K562 (cell line): ENCODE measurements around the gene NRCAM. TPM values are rescaled to one million over a fixed set of nuclear protein-coding genes. Genes with fewer than 3 reads are reported as not detected.

ENCODE experiments used
- ATAC-seq: fragments of 200-7000 bp; cut with Tn5 transposase; 3 replicates; pipeline ENCODE4 v1.9.1; 2020; ENCODE audit warnings: moderate library complexity
- BruUV-seq: library from RNA; stranded (reverse); fragments of 400-500 nt; replicated peaks from 2 replicates; lab custom pipeline; 2021; lab: Mats Ljungman, UMichigan
- CTCF ChIA-PET: fragments of 300-600 bp; formaldehyde crosslinking; extraction: SDS; loops from one replicate; lab custom pipeline; 2021; ENCODE audit warnings: low intra/inter-chr PET ratio; lab: Yijun Ruan, JAX
- POLR2A ChIA-PET: fragments of 300-600, 350-650 bp; sonication (Branson Sonifier 250); formaldehyde crosslinking; extraction: SDS; loops from one replicate; lab custom pipeline; 2021; ENCODE audit warnings: antibody characterized with exemption, inconsistent platforms; lab: Yijun Ruan, JAX
- DNase-seq, 4 experiments: peaks; one replicate each; pipeline versions ENCODE4 v3.0.0 to v3.0.0-alpha.2; 2011 to 2018; ENCODE audit warnings: low spot score in 3 of 4, mixed read lengths in 3 of 4; ENCODE audit errors: extremely low read depth in 1 of 4
- FAIRE-seq: peaks from 2 replicates; lab custom pipeline; 2011; peaks lifted over from hg19 to GRCh38; lab: Jason Lieb, UNC
- H2AFZ ChIP-seq: 2 replicates; pipeline ENCODE4 v1.6.0; 2011; ENCODE audit warnings: low read depth, low read length, control low read depth, inconsistent platforms
- H3K27ac ChIP-seq: fragments of 200-600 bp; 3 replicates; pipeline ENCODE4 v1.8.0; 2011; ENCODE audit warnings: low read depth, mild to moderate bottlenecking, control low read depth, inconsistent platforms, low read length, moderate library complexity, mixed read lengths; ENCODE audit errors: extremely low read depth
- H3K27me3 ChIP-seq, 2 experiments: fragments of 300-600 bp in 1 of 2; 2 replicates in 1 of 2; 3 replicates in 1 of 2; pipeline versions ENCODE4 v1.6.0 to v1.8.0; 2011; ENCODE audit warnings: inconsistent platforms in 2 of 2, low read length in 2 of 2, mild to moderate bottlenecking in 1 of 2, mixed read lengths in 1 of 2, moderate library complexity in 1 of 2; ENCODE audit not compliant: control insufficient read depth in 2 of 2, insufficient read depth in 2 of 2
- H3K36me3 ChIP-seq: fragments of 300-600 bp; 3 replicates; pipeline ENCODE4 v1.8.0; 2011; ENCODE audit warnings: mild to moderate bottlenecking, low read length, inconsistent platforms; ENCODE audit not compliant: control insufficient read depth, insufficient read depth
- H3K4me1 ChIP-seq, 2 experiments: fragments of 200-600 bp in 1 of 2; replicated peaks in 1 of 2; 2 replicates in 1 of 2; 3 replicates in 1 of 2; pipeline versions ENCODE4 v1.5.1 to v1.8.0; 2011; ENCODE audit warnings: inconsistent platforms in 2 of 2, low read length in 2 of 2, mild to moderate bottlenecking in 1 of 2, mixed read lengths in 1 of 2, moderate library complexity in 1 of 2; ENCODE audit not compliant: control insufficient read depth in 2 of 2, insufficient read depth in 2 of 2
- H3K4me2 ChIP-seq: 2 replicates; pipeline ENCODE4 v1.6.1; 2011; ENCODE audit warnings: low read length, control low read depth, inconsistent platforms, mixed read lengths; ENCODE audit not compliant: insufficient read depth
- H3K4me3 ChIP-seq: fragments of 200-600 bp; sonication (generic), shearing (Covaris generic); 2 replicates; pipeline ENCODE4 v1.5.1; 2016; ENCODE audit warnings: control low read depth, inconsistent platforms
- H3K79me2 ChIP-seq: fragments of 200-600 bp; 3 replicates; pipeline ENCODE4 v1.8.0; 2011; ENCODE audit warnings: low read length, inconsistent platforms; ENCODE audit not compliant: control insufficient read depth, insufficient read depth
- H3K9ac ChIP-seq, 2 experiments: 2 replicates each; pipeline versions ENCODE4 v1.6.0 to v1.6.1; 2011; ENCODE audit warnings: low read depth in 2 of 2, low read length in 2 of 2, control low read depth in 1 of 2, inconsistent platforms in 1 of 2, mild to moderate bottlenecking in 1 of 2, mixed read lengths in 1 of 2; ENCODE audit not compliant: insufficient read depth in 1 of 2
- H3K9me1 ChIP-seq: one replicate; pipeline ENCODE4 v1.6.0; 2011; ENCODE audit warnings: inconsistent platforms, mild to moderate bottlenecking, low read length, moderate library complexity; ENCODE audit not compliant: control insufficient read depth, insufficient read depth
- H3K9me3 ChIP-seq: replicated peaks from 2 replicates; pipeline ENCODE4 v1.5.1; 2011; ENCODE audit warnings: low read depth, low read length, inconsistent platforms; ENCODE audit not compliant: control insufficient read depth, insufficient read depth
- H4K20me1 ChIP-seq: replicated peaks from 2 replicates; pipeline ENCODE4 v1.6.1; 2011; ENCODE audit warnings: low read length, inconsistent platforms, mixed read lengths; ENCODE audit not compliant: control insufficient read depth, insufficient read depth
- IRF1 ChIP-seq: sonication (generic); formaldehyde crosslinking; IDR thresholded peaks from 2 replicates; pipeline ENCODE4 v1.8.0; 2022; ENCODE audit warnings: missing genetic modification reagents, mild to moderate bottlenecking, borderline replicate concordance
- KDM5B ChIP-seq: fragments of 200-600 bp; sonication (generic); IDR thresholded peaks from 2 replicates; pipeline ENCODE4 v1.6.1; 2012; ENCODE audit warnings: low read depth, mild to moderate bottlenecking, moderate library complexity, low read length, control low read depth, inconsistent platforms; ENCODE audit not compliant: insufficient replicate concordance
- NKRF ChIP-seq: fragments of 450-650 bp; IDR thresholded peaks from 2 replicates; pipeline ENCODE4 v1.6.1; 2016; ENCODE audit warnings: borderline replicate concordance
- PHF21A ChIP-seq: fragments of 450-650 bp; IDR thresholded peaks from 2 replicates; pipeline ENCODE4 v1.6.1; 2017; ENCODE audit warnings: low read depth, borderline replicate concordance
- RBM17 ChIP-seq: fragments of 200-400 bp; formaldehyde crosslinking; IDR thresholded peaks from 2 replicates; pipeline ENCODE4 v1.6.1; 2017; ENCODE audit warnings: low read depth, mild to moderate bottlenecking, low read length, borderline replicate concordance
- TAF15 ChIP-seq: fragments of 200-400 bp; formaldehyde crosslinking; IDR thresholded peaks from 2 replicates; pipeline ENCODE4 v1.6.1; 2017; ENCODE audit warnings: mild to moderate bottlenecking, low read depth, low read length, moderate library complexity
- TCF15 ChIP-seq: fragments of 250-450 bp; sonication (Bioruptor Pico); IDR thresholded peaks from 2 replicates; pipeline ENCODE4 v1.8.0; 2022; ENCODE audit warnings: moderate library complexity, mild to moderate bottlenecking, inconsistent platforms
- WGBS: fragments of 100-300 bp; shearing (Covaris generic); methylation state at CpG from one replicate; pipeline ENCODE4 v1.1.6; 2016; ENCODE audit warnings: low coverage, mixed read lengths; ENCODE audit not compliant: insufficient coverage; ENCODE audit errors: missing lambda C conversion rate; 5-methylcytosine and 5-hydroxymethylcytosine counted together
- in situ Hi-C: fragments of 300-500 bp; cut with MboI; formaldehyde crosslinking; loops from 4 replicates; pipeline ENCODE4 v1.15.0; 2018; ENCODE audit warnings: inconsistent platforms, mixed read lengths
- intact Hi-C: fragments of 100-400 bp; cut with micrococcal nuclease; formaldehyde crosslinking; loops from 2 replicates; pipeline ENCODE4 v1.14.2; 2022
- polyA plus RNA-seq, 8 experiments: library from polyadenylated mRNA; depleted of rRNA in 4 of 8; stranded (reverse) in 5 of 8; unstranded in 3 of 8; fragments of >200 nt; fragmentation: Nextera tagmentation in 2 of 8; fragmentation: Illumina TruSeq in 1 of 8; extraction: Ambion mirVana in 2 of 8; extraction: Trizol in 1 of 8; gene quantifications; 2 replicates each; pipeline versions ENCODE4 v1.2.1 to v1.2.3, GENCODE V29; 2011 to 2014; ENCODE audit warnings: inconsistent platforms in 1 of 8, missing spikeins in 1 of 8
- total RNA-seq, 7 experiments: library from RNA; depleted of rRNA in 6 of 7; stranded (reverse); fragments of >200 nt in 6 of 7; fragmentation: Illumina TruSeq in 2 of 7; extraction: Trizol in 2 of 7; gene quantifications; 2 replicates each; pipeline versions ENCODE4 v1.2.1 to v1.2.3, GENCODE V29; 2011 to 2021; ENCODE audit warnings: low replicate concordance in 1 of 7
- TF ChIP-seq, protein P1 (sequence below): fragments of 250-450 bp; sonication (Bioruptor Pico); IDR thresholded peaks from 2 replicates; pipeline ENCODE4 v1.5.0; 2020; ENCODE audit warnings: mild to moderate bottlenecking, borderline replicate concordance

NRCAM gene
- total and polyA plus RNA-seq, 9 of the 15 experiments (the other 6 are each of a cell fraction or from before 2014, with no cell fraction given) = 0.03 to 0.54 (median 0.12) TPM; not detected in 1

- Histone ChIP-seq H3K27ac (no peak overlapping the region), H3K4me1 (peaks cover 0 to 20% of the 10 kb centered on the region in 2 experiments; a peak in 2 of 5 replicates), H3K9ac (no peak overlapping the region), H3K4me2 (no peak overlapping the region), H2AFZ (no peak overlapping the region), H3K9me3 (no peaks in the 10 kb centered on the region), H3K9me1 (no peaks in the 10 kb centered on the region), H3K27me3 (peaks cover 34 to 41% of the 10 kb centered on the region in 2 experiments), H3K36me3 (no peaks in the 10 kb centered on the region), H4K20me1 (no peaks in the 10 kb centered on the region), H3K79me2 (no peaks in the 10 kb centered on the region), H3K4me3 (no peak overlapping the region)
- intact Hi-C loops (no loop called here), in situ Hi-C loops (no loop called here)
- BruUV-seq = no TSS peak
- 21% methylated on average over 4 of the region's 4 CpGs for WGBS
- ChIA-PET CTCF (no interaction called here), POLR2A (interaction anchor here (0.6 to 1.4 kb wide), 4 partner anchors 9 to 270 kb away, joined by 3 to 5 read pairs (median 4); partner anchors contain the start of genes DNAJB9 and THAP5)
- TF ChIP-seq RBM17 = no peak
- no peak for TF ChIP-seq NKRF
- DNase-seq (no peak), ATAC-seq (no peak), FAIRE-seq (no peak)
Measured at GRCh38 chr7:108454317-108454673, 1.9 kb downstream of the NRCAM start.

DNA sequence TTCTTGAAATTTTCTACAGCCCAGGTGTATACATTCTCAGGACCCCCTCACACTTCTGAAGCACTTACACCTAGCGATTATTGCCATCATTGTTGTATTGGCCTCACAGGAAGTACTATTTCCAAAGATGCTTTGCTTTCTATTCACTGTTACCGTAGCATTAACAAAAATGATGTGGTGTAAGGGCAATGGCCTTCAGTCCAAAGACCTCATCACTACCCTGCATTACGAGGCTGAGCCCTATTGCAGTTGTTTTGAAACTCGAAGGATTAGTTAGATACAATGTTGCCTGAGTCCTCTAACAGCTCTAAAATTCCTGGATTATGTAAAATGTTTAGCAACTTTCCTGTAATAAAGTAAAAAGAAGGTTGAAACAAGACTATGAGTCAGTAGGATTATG lies 2.9 kb downstream of the NRCAM start:
- no peaks in the 10 kb centered on the region for H3K36me3 ChIP-seq
- no TSS peak for BruUV-seq
- in situ Hi-C loops = no loop called here
- intact Hi-C loops = loop anchor here (2.0 kb wide), 1 partner anchor 43 kb away; no protein-coding TSS in a partner anchor
- H4K20me1 ChIP-seq = no peaks in the 10 kb centered on the region
- no peaks in the 10 kb centered on the region for H3K79me2 ChIP-seq
- 0% methylated on average over 4 of the region's 4 CpGs for WGBS
- peaks cover 39 to 45% of the 10 kb centered on the region in 2 experiments for H3K27me3 ChIP-seq
- ATAC-seq (no peak), DNase-seq (no peak), FAIRE-seq (no peak)
- ChIA-PET POLR2A (interaction anchor here (1.4 kb wide), 1 partner anchor 10 kb away, joined by 5 read pairs; no protein-coding TSS in a partner anchor), CTCF (interaction anchor here (1.1 kb wide), 1 partner anchor 43 kb away, joined by 6 read pairs; no protein-coding TSS in a partner anchor)
- H3K4me3 ChIP-seq = no peak overlapping the region
- H3K9me3 ChIP-seq = no peaks in the 10 kb centered on the region
- peaks cover 0 to 20% of the 10 kb centered on the region in 2 experiments; a peak in 2 of 5 replicates for H3K4me1 ChIP-seq
- no peak overlapping the region for H3K27ac ChIP-seq
- H3K9me1 ChIP-seq = no peaks in the 10 kb centered on the region
- H2AFZ ChIP-seq = no peak overlapping the region
- no peak overlapping the region for H3K4me2 ChIP-seq
- no peak overlapping the region for H3K9ac ChIP-seq
- TF ChIP-seq TCF15 (CRISPR knock-in tag) (no peak), TAF15 (no peak), IRF1 (CRISPR knock-in tag) (no peak), PHF21A (no peak), KDM5B (no peak)
- TF ChIP-seq, protein P1, sequence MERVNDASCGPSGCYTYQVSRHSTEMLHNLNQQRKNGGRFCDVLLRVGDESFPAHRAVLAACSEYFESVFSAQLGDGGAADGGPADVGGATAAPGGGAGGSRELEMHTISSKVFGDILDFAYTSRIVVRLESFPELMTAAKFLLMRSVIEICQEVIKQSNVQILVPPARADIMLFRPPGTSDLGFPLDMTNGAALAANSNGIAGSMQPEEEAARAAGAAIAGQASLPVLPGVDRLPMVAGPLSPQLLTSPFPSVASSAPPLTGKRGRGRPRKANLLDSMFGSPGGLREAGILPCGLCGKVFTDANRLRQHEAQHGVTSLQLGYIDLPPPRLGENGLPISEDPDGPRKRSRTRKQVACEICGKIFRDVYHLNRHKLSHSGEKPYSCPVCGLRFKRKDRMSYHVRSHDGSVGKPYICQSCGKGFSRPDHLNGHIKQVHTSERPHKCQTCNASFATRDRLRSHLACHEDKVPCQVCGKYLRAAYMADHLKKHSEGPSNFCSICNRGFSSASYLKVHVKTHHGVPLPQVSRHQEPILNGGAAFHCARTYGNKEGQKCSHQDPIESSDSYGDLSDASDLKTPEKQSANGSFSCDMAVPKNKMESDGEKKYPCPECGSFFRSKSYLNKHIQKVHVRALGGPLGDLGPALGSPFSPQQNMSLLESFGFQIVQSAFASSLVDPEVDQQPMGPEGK (CRISPR knock-in tag) = no peak
